Caco-2 (cell line): Measurements from ENCODE around the gene PKNOX1. TPM values are rescaled to one million over a fixed set of nuclear protein-coding genes. Genes with fewer than 3 reads are reported as not detected.
"Not testable (repeated sequence)": the region's sequence is repeated elsewhere in the genome, so short reads cannot be mapped to it uniquely, and the experiment has no call there.

Experiments
- BruUV-seq: library from RNA; stranded (reverse); fragments of 400-500 nt; replicated peaks from 2 replicates; lab custom pipeline; 2021; lab: Mats Ljungman, UMichigan
- CTCF ChIA-PET: fragments of 300-600 bp; sonication (Branson Sonifier 250); formaldehyde crosslinking; loops from one replicate; lab custom pipeline; 2022; ENCODE audit warnings: antibody characterized with exemption; lab: Charles Lee
- POLR2A ChIA-PET: fragments of 300-600 bp; sonication (Branson Sonifier 250); formaldehyde crosslinking; loops from one replicate; lab custom pipeline; 2022; ENCODE audit warnings: antibody characterized with exemption; lab: Charles Lee
- DNase-seq, 2 experiments: peaks; one replicate each; pipeline versions ENCODE4 v3.0.0 to v3.0.0-alpha.2; 2020 to 2022
- H3K27me3 ChIP-seq: replicated peaks from 2 replicates; pipeline ENCODE4 v1.6.0; 2011; ENCODE audit warnings: low read length; ENCODE audit not compliant: control insufficient read depth, insufficient read depth
- H3K36me3 ChIP-seq: 2 replicates; pipeline ENCODE4 v1.5.1; 2011; ENCODE audit warnings: low read length; ENCODE audit not compliant: control insufficient read depth, insufficient read depth
- H3K4me1 ChIP-seq: fragments of 250-450 bp; sonication (Bioruptor Pico); 2 replicates; pipeline ENCODE4 v1.5.1; 2020; ENCODE audit warnings: mild to moderate bottlenecking
- H3K4me3 ChIP-seq: 2 replicates; pipeline ENCODE4 v1.5.1; 2011; ENCODE audit warnings: low read depth, mild to moderate bottlenecking, control low read depth, low read length
- H3K9me3 ChIP-seq: fragments of 250-450 bp; sonication (Bioruptor Pico); 2 replicates; pipeline ENCODE4 v1.5.1; 2020; ENCODE audit warnings: mild to moderate bottlenecking, moderate library complexity
- H3K27ac Mint-ChIP-seq: one replicate; pipeline ENCODE4 v1.8.0; 2022; ENCODE audit warnings: mixed read lengths; ENCODE audit not compliant: unreplicated experiment
- H3K27me3 Mint-ChIP-seq: one replicate; pipeline ENCODE4 v1.8.0; 2022; ENCODE audit warnings: mixed read lengths; ENCODE audit not compliant: insufficient read depth, unreplicated experiment
- H3K36me3 Mint-ChIP-seq: one replicate; pipeline ENCODE4 v1.8.0; 2022; ENCODE audit warnings: mild to moderate bottlenecking, mixed read lengths; ENCODE audit not compliant: insufficient read depth, unreplicated experiment
- H3K4me1 Mint-ChIP-seq: one replicate; pipeline ENCODE4 v1.8.0; 2022; ENCODE audit warnings: low read depth, mixed read lengths; ENCODE audit not compliant: unreplicated experiment
- H3K4me3 Mint-ChIP-seq: one replicate; pipeline ENCODE4 v1.8.0; 2022; ENCODE audit warnings: mild to moderate bottlenecking, moderate library complexity, mixed read lengths; ENCODE audit not compliant: unreplicated experiment
- H3K9me3 Mint-ChIP-seq: one replicate; pipeline ENCODE4 v1.8.0; 2022; ENCODE audit warnings: mixed read lengths; ENCODE audit not compliant: unreplicated experiment
- CTCF ChIP-seq, 2 experiments: fragments of 200-600 bp in 1 of 2; IDR thresholded peaks; 1 replicate in 1 of 2; 2 replicates in 1 of 2; pipeline versions ENCODE4 v1.5.1 to v1.8.0; 2011 to 2022; ENCODE audit warnings: antibody characterized with exemption in 1 of 2, control low read depth in 1 of 2, inconsistent platforms in 1 of 2, low read depth in 1 of 2, low read length in 1 of 2, mild to moderate bottlenecking in 1 of 2, moderate library complexity in 1 of 2; ENCODE audit not compliant: insufficient read depth in 1 of 2, severe bottlenecking in 1 of 2, unreplicated experiment in 1 of 2
- intact Hi-C: fragments of 100-400 bp; cut with micrococcal nuclease; formaldehyde crosslinking; loops from one replicate; pipeline ENCODE4 v1.10.0; 2022; ENCODE audit not compliant: unreplicated experiment
- total RNA-seq: library from RNA; stranded (reverse); gene quantifications from 2 replicates; pipeline ENCODE4 v1.2.3, GENCODE V29; 2022

Gene PKNOX1
- total RNA-seq, 1 experiment from 2014 or later: 10.7 TPM

GRCh38 chr21:42951193-42951592 is 23.2 kb upstream of the PKNOX1 start:
- Mint-ChIP-seq H3K4me1 (peaks cover 23% of the 10 kb centered on the region), H3K9me3 (peaks cover 14% of the 10 kb centered on the region), H3K36me3 (peaks cover 43% of the 10 kb centered on the region)
- BruUV-seq, H3K4me3 Mint-ChIP-seq, DNase-seq, H3K27ac Mint-ChIP-seq, H3K27me3 Mint-ChIP-seq, H3K9me3 ChIP-seq, CTCF ChIA-PET, H3K4me3 ChIP-seq, H3K36me3 ChIP-seq, H3K4me1 ChIP-seq, POLR2A ChIA-PET, intact Hi-C loops, H3K27me3 ChIP-seq: not testable (repeated sequence)

GRCh38 chr21:42956824-42957630 is 17.3 kb upstream of the PKNOX1 start:
- TF ChIP-seq CTCF (IDR thresholded peaks at IDR 0.05; ENCODE audit: insufficient read depth in 1 of 2, low read depth in 1 of 2, low read length in 1 of 2, severe bottlenecking in 1 of 2, unreplicated experiment in 1 of 2): no peak
- ChIA-PET POLR2A (interaction anchor here (0.6 kb wide), 1 partner anchor 26 kb away, joined by 3 read pairs; no protein-coding TSS in a partner anchor), CTCF (interaction anchor here (1.0 kb wide), 1 partner anchor 17 kb away, joined by 3 read pairs; the partner anchor contains the start of gene PKNOX1)
- Histone ChIP-seq H3K27me3 (no peaks in the 10 kb centered on the region), H3K9me3 (no peaks in the 10 kb centered on the region), H3K4me1 (peaks cover 27% of the 10 kb centered on the region), H3K36me3 (no peaks in the 10 kb centered on the region), H3K4me3 (no peak overlapping the region)
- Mint-ChIP-seq H3K4me1 (peaks cover 17% of the 10 kb centered on the region), H3K4me3 (peak overlapping the region; percentile 25), H3K9me3 (no peaks in the 10 kb centered on the region), H3K36me3 (peaks cover 43% of the 10 kb centered on the region), H3K27ac (peak overlapping the region; percentile 91), H3K27me3 (no peaks in the 10 kb centered on the region)
- peak; percentile 53 to 69 for DNase-seq
- TSS peak; percentile 38 for BruUV-seq
- intact Hi-C loops: no loop called here

GRCh38 chr21:42958122-42958521 is 16.2 kb upstream of the PKNOX1 start:
- H3K4me3 Mint-ChIP-seq, BruUV-seq, H3K27ac Mint-ChIP-seq, H3K36me3 ChIP-seq, H3K4me3 ChIP-seq, H3K27me3 ChIP-seq, intact Hi-C loops, H3K27me3 Mint-ChIP-seq, H3K9me3 ChIP-seq, DNase-seq, H3K9me3 Mint-ChIP-seq: not testable (repeated sequence)
- H3K4me1 ChIP-seq: peaks cover 32% of the 10 kb centered on the region
- ChIA-PET CTCF (interaction anchor here (0.7 kb wide), 1 partner anchor 13 kb away, joined by 3 read pairs; no protein-coding TSS in a partner anchor), POLR2A (interaction anchor here (0.6 to 0.7 kb wide), 2 partner anchors 16 to 33 kb away, joined by 3 to 7 read pairs; partner anchors contain the start of gene ERVH48-1)
- Mint-ChIP-seq H3K4me1 (peaks cover 17% of the 10 kb centered on the region), H3K36me3 (peaks cover 43% of the 10 kb centered on the region)

DNA sequence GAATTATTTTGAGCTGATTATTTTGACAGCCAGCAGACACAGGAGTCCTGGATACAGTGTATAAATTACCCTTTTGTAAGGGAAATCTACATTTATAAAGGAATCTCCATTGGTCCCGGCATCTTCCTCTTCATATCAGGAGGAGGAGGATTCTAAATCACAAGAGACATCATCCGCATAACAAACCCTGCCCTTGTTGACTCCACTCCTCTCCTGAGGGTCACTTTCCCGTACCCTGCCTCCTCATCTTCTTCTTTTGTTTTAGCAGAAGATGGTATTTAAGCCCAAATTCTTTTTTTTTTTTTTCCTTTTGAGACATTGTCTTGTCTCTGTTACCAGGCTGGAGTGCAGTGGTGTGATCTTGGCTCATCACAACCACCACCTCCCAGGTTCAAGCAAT is 14.6 kb upstream of the PKNOX1 start:
- no peak overlapping the region for H3K4me3 Mint-ChIP-seq
- H3K4me1 Mint-ChIP-seq: peaks cover 18% of the 10 kb centered on the region
- no peaks in the 10 kb centered on the region for H3K27me3 Mint-ChIP-seq
- Histone ChIP-seq H3K4me3 (no peak overlapping the region), H3K4me1 (peaks cover 32% of the 10 kb centered on the region), H3K36me3 (no peaks in the 10 kb centered on the region), H3K9me3 (no peaks in the 10 kb centered on the region), H3K27me3 (no peaks in the 10 kb centered on the region)
- ChIA-PET POLR2A (no interaction called here), CTCF (no interaction called here)
- peak overlapping the region; percentile 35 for H3K27ac Mint-ChIP-seq
- BruUV-seq: no TSS peak
- no peaks in the 10 kb centered on the region for H3K9me3 Mint-ChIP-seq
- TF ChIP-seq CTCF (IDR thresholded peaks at IDR 0.05; ENCODE audit: insufficient read depth in 1 of 2, low read depth in 1 of 2, low read length in 1 of 2, severe bottlenecking in 1 of 2, unreplicated experiment in 1 of 2): no peak
- H3K36me3 Mint-ChIP-seq: peaks cover 50% of the 10 kb centered on the region
- intact Hi-C loops: no loop called here
- no peak for DNase-seq
